GM19397 (cell line): ENCODE results near the gene MAPK7.

Experiments
- ATAC-seq: cut with Tn5 transposase; IDR thresholded peaks from one replicate; pipeline ENCODE4 v1.9.1; 2021; ENCODE audit warnings: mild to moderate bottlenecking, moderate library complexity; ENCODE audit not compliant: unreplicated experiment

The MAPK7 gene

DNA sequence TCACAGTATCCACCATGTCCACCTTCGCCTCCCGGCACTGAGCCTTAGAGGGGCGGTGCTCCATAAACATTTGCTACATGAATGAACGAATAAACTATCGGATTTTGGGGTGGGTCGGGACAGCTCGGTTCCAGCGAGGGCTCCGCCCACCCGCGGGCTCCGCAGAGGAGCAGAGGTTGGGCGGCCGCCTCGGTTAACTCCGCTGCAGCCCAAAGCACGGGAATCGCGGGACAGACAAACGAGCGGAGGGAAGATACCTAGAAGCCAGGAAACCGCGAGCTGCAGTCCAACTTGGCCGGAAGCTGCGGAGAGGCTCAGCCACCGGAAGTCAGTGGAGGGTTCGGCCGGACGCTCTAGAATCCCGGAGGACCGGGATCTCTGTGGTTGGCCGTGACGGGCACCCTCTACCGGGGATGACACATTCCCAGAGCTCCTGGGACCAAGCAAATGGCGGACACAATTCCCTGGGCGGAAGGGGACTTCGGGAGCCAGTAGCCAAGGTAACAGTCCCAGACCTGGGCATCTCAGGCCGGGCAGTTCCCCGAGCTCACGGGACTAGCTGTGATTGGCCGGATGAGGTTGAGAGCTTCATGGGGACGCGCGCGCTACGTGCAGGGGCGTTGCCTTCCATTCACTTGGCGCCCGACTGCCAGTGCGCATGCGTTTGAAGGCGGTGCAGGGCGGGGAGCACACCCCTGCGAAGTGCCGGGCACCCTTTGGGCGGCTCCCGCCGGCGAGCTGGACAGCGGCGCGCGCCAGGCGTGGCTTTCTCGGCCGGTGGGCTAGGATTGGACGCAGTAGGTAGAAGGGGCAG lies 489 bp upstream of the MAPK7 start:
- peak; percentile 93 for ATAC-seq

GRCh38 chr17:19379361-19380065 lies 1.2 kb downstream of the MAPK7 start:
- no peak for ATAC-seq

- no peak for ATAC-seq
These were observed 2.4 kb downstream of the MAPK7 start for GRCh38 chr17:19380481-19381301.

- ATAC-seq: no peak
These were observed 3.1 kb downstream of the MAPK7 start for GRCh38 chr17:19381361-19381740.

- no peak for ATAC-seq
These were observed 3.6 kb downstream of the MAPK7 start for GRCh38 chr17:19381741-19382444.

DNA sequence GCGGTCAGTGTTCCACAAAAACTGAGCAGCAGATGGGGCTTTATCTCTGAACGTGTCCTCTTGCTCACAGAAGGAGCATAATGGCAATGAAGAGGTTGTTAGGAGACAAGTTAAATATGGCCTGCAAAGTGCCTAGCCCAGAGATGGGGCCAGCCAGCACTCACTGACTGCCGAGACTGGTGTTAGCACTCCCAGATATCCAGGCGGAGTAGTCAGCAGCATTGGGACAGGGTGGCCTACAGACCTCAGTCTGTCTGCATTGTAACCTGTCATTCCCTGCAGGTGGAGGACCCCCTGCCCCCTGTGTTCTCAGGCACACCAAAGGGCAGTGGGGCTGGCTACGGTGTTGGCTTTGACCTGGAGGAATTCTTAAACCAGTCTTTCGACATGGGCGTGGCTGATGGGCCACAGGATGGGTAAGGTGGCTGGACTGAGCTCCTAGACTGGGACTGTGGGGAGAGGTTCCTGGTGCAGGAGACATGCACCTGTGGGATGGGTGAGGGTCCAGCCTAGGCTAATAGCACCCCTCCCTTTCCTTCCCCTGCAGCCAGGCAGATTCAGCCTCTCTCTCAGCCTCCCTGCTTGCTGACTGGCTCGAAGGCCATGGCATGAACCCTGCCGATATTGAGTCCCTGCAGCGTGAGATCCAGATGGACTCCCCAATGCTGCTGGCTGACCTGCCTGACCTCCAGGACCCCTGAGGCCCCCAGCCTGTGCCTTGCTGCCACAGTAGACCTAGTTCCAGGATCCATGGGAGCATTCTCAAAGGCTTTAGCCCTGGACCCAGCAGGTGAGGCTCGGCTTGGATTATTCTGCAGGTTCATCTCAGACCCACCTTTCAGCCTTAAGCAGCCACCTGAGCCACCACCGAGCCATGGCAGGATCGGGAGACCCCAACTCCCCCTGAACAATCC lies 4.5 kb downstream of the MAPK7 start:
- ATAC-seq: no peak

DNA sequence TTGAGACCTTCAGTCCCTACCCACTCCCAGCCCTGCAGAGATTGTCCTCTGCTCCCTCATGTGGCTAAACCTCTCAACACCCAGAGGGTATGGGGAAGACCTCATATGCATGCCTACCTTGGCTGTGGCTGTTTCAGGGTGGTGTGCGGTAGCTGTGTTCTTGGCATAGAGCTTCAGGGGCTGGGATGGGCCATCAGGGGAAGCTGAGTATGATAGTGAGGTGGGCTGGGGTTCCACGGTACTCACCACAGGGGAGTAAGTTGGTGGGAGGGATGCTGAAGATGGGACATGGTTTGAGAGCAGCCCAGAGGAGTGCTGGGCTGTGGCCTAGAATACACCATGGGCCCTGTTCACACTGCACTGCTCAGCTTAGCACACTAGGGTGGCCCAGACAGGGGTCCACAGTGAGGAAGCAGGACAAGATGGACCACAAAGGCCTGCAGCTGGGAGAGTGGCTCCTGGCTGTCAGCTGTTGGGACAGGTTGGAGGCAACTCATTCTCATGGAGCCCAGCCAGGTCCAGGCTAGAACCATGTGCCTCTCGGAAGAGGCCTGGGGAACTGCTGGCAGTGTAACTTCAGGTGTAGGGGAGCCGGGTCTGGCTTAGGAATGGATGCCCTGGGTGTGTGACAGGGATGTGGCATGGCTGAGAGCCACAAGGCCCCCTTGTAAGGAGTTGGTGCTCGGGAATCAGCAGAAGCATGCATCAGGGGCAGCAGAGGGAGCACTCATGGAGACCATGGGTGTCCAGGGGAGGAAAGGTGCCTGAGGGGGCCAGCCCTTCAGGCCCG lies 5.6 kb downstream of the MAPK7 start:
- no peak for ATAC-seq

- no peak for ATAC-seq
These were observed 6.6 kb downstream of the MAPK7 start for GRCh38 chr17:19384723-19385391.

DNA sequence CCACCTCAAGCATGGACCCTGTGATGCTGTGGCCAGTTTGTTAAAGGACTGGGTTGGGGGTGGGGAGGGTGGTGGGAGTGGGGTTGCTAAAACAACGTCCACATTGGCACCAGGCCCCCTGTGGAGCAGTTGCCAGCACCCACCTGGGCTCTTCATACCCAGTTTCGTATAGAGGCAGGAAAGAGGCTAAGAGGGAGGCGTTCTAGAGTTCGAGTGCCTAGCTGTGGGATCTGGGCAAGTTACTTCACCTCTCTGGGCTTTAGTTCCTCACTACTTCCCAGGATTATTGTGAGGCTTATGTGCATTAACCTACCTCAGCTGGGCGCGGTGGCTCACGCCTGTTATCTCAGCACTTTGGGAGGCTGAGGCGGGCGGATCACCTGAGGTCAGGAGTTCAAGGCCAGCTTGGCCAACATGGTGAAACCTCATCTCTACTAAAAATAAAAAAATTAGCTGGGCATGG lies 7.3 kb downstream of the MAPK7 start:
- ATAC-seq: no peak

GRCh38 chr17:19386051-19386929 lies 8.0 kb downstream of the MAPK7 start:
- no peak for ATAC-seq

GRCh38 chr17:19386974-19387920 lies 8.9 kb downstream of the MAPK7 start, which contains the start of gene MFAP4:
TSS of gene MFAP4 (minus strand) at chr17:19387190. CDS start at chr17:19387155, 35 bp downstream.
- ATAC-seq: no peak

DNA sequence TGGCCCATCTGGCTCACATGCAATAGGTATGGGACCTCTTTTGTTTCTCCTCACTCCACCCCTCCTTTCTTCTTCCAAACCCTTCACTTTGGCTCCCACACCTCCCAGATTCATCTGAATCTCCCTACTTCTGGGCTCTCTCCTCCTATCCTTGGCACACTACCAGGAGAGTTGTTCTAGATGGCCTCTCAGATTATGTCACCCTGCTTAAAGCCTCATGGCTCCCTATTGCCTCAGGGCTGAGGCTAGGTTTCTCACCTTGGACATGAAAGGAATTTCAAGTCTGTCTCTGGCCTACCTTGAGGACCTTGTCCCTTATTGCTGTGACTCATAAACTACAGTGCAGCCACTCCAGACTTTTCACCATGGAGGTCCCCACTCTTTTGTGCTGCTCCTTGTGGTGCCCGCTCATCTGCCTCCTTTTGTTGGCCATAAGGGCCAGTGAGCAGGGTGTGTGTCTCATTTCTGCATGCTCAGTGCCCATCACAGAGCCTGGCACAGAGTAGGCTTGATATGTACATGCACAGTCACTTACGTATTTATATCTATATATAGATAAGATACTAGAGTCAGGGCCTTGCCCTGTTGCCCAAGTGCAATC lies 9.7 kb downstream of the MAPK7 start:
- no peak for ATAC-seq

- no peak for ATAC-seq
These were observed 10.8 kb downstream of the MAPK7 start for GRCh38 chr17:19388791-19389785.

- ATAC-seq: no peak
These were observed 12.7 kb downstream of the MAPK7 start for GRCh38 chr17:19390951-19391350.

- ATAC-seq: no peak
These were observed 13.1 kb downstream of the MAPK7 start for GRCh38 chr17:19391432-19391831.
